K562 (cell line): ENCODE measurements around the gene PEX3. TPM values are rescaled to one million over a fixed set of nuclear protein-coding genes. Genes with fewer than 3 reads are reported as not detected.

Experiments
- ATAC-seq: fragments of 200-7000 bp; cut with Tn5 transposase; 3 replicates; pipeline ENCODE4 v1.9.1; 2020; ENCODE audit warnings: moderate library complexity
- BruUV-seq: library from RNA; stranded (reverse); fragments of 400-500 nt; replicated peaks from 2 replicates; lab custom pipeline; 2021; lab: Mats Ljungman, UMichigan
- CTCF ChIA-PET: fragments of 300-600 bp; formaldehyde crosslinking; extraction: SDS; loops from one replicate; lab custom pipeline; 2021; ENCODE audit warnings: low intra/inter-chr PET ratio; lab: Yijun Ruan, JAX
- POLR2A ChIA-PET: fragments of 300-600, 350-650 bp; sonication (Branson Sonifier 250); formaldehyde crosslinking; extraction: SDS; loops from one replicate; lab custom pipeline; 2021; ENCODE audit warnings: antibody characterized with exemption, inconsistent platforms; lab: Yijun Ruan, JAX
- DNase-seq, 4 experiments: peaks; one replicate each; pipeline versions ENCODE4 v3.0.0 to v3.0.0-alpha.2; 2011 to 2018; ENCODE audit warnings: low spot score in 3 of 4, mixed read lengths in 3 of 4; ENCODE audit errors: extremely low read depth in 1 of 4
- FAIRE-seq: peaks from 2 replicates; lab custom pipeline; 2011; peaks lifted over from hg19 to GRCh38; lab: Jason Lieb, UNC
- H2AFZ ChIP-seq: 2 replicates; pipeline ENCODE4 v1.6.0; 2011; ENCODE audit warnings: low read depth, low read length, control low read depth, inconsistent platforms
- H3K27ac ChIP-seq: fragments of 200-600 bp; 3 replicates; pipeline ENCODE4 v1.8.0; 2011; ENCODE audit warnings: low read depth, mild to moderate bottlenecking, control low read depth, inconsistent platforms, low read length, moderate library complexity, mixed read lengths; ENCODE audit errors: extremely low read depth
- H3K27me3 ChIP-seq, 2 experiments: fragments of 300-600 bp in 1 of 2; 2 replicates in 1 of 2; 3 replicates in 1 of 2; pipeline versions ENCODE4 v1.6.0 to v1.8.0; 2011; ENCODE audit warnings: inconsistent platforms in 2 of 2, low read length in 2 of 2, mild to moderate bottlenecking in 1 of 2, mixed read lengths in 1 of 2, moderate library complexity in 1 of 2; ENCODE audit not compliant: control insufficient read depth in 2 of 2, insufficient read depth in 2 of 2
- H3K36me3 ChIP-seq: fragments of 300-600 bp; 3 replicates; pipeline ENCODE4 v1.8.0; 2011; ENCODE audit warnings: mild to moderate bottlenecking, low read length, inconsistent platforms; ENCODE audit not compliant: control insufficient read depth, insufficient read depth
- H3K4me1 ChIP-seq, 2 experiments: fragments of 200-600 bp in 1 of 2; replicated peaks in 1 of 2; 2 replicates in 1 of 2; 3 replicates in 1 of 2; pipeline versions ENCODE4 v1.5.1 to v1.8.0; 2011; ENCODE audit warnings: inconsistent platforms in 2 of 2, low read length in 2 of 2, mild to moderate bottlenecking in 1 of 2, mixed read lengths in 1 of 2, moderate library complexity in 1 of 2; ENCODE audit not compliant: control insufficient read depth in 2 of 2, insufficient read depth in 2 of 2
- H3K4me2 ChIP-seq: 2 replicates; pipeline ENCODE4 v1.6.1; 2011; ENCODE audit warnings: low read length, control low read depth, inconsistent platforms, mixed read lengths; ENCODE audit not compliant: insufficient read depth
- H3K4me3 ChIP-seq: fragments of 200-600 bp; sonication (generic), shearing (Covaris generic); 2 replicates; pipeline ENCODE4 v1.5.1; 2016; ENCODE audit warnings: control low read depth, inconsistent platforms
- H3K79me2 ChIP-seq: fragments of 200-600 bp; 3 replicates; pipeline ENCODE4 v1.8.0; 2011; ENCODE audit warnings: low read length, inconsistent platforms; ENCODE audit not compliant: control insufficient read depth, insufficient read depth
- H3K9ac ChIP-seq, 2 experiments: 2 replicates each; pipeline versions ENCODE4 v1.6.0 to v1.6.1; 2011; ENCODE audit warnings: low read depth in 2 of 2, low read length in 2 of 2, control low read depth in 1 of 2, inconsistent platforms in 1 of 2, mild to moderate bottlenecking in 1 of 2, mixed read lengths in 1 of 2; ENCODE audit not compliant: insufficient read depth in 1 of 2
- H3K9me1 ChIP-seq: one replicate; pipeline ENCODE4 v1.6.0; 2011; ENCODE audit warnings: inconsistent platforms, mild to moderate bottlenecking, low read length, moderate library complexity; ENCODE audit not compliant: control insufficient read depth, insufficient read depth
- H3K9me3 ChIP-seq: replicated peaks from 2 replicates; pipeline ENCODE4 v1.5.1; 2011; ENCODE audit warnings: low read depth, low read length, inconsistent platforms; ENCODE audit not compliant: control insufficient read depth, insufficient read depth
- H4K20me1 ChIP-seq: replicated peaks from 2 replicates; pipeline ENCODE4 v1.6.1; 2011; ENCODE audit warnings: low read length, inconsistent platforms, mixed read lengths; ENCODE audit not compliant: control insufficient read depth, insufficient read depth
- CBX5 ChIP-seq: IDR thresholded peaks from 2 replicates; pipeline ENCODE4 v1.6.1; 2014; ENCODE audit warnings: low read depth, borderline replicate concordance
- E2F8 ChIP-seq: fragments of 450-650 bp; IDR thresholded peaks from 2 replicates; pipeline ENCODE4 v1.7.1; 2018; ENCODE audit warnings: mild to moderate bottlenecking, low read depth; ENCODE audit not compliant: partially characterized antibody
- FOXM1 ChIP-seq, 2 experiments: fragments of 450-650 bp in 1 of 2; sonication (generic) in 1 of 2; formaldehyde crosslinking in 1 of 2; IDR thresholded peaks; 2 replicates each; pipeline versions ENCODE4 v1.6.1 to v1.9.0; 2017 to 2022; ENCODE audit warnings: low read depth in 2 of 2, mild to moderate bottlenecking in 2 of 2, missing genetic modification reagents in 1 of 2, moderate library complexity in 1 of 2
- MCM5 ChIP-seq: fragments of 450-650 bp; IDR thresholded peaks from 2 replicates; pipeline ENCODE4 v1.6.1; 2016; ENCODE audit warnings: low read depth
- NBN ChIP-seq: fragments of 450-650 bp; IDR thresholded peaks from 2 replicates; pipeline ENCODE4 v1.6.1; 2016; ENCODE audit warnings: low read depth, mild to moderate bottlenecking
- PTRF ChIP-seq: fragments of 450-650 bp; IDR thresholded peaks from 2 replicates; pipeline ENCODE4 v1.6.1; 2016; ENCODE audit warnings: mild to moderate bottlenecking, missing genetic modification characterization, missing compliant biosample characterization
- RBM15 ChIP-seq: fragments of 200-400 bp; formaldehyde crosslinking; IDR thresholded peaks from 2 replicates; pipeline ENCODE4 v1.6.1; 2018; ENCODE audit warnings: mild to moderate bottlenecking, low read length, moderate library complexity; ENCODE audit not compliant: insufficient read depth
- TRIM24 ChIP-seq, 2 experiments: fragments of 450-650 bp; IDR thresholded peaks; 2 replicates each; pipeline ENCODE4 v1.6.1; 2016
- U2AF2 ChIP-seq: fragments of 200-400 bp; formaldehyde crosslinking; optimal IDR thresholded peaks from 2 replicates; pipeline ENCODE3; 2017; ENCODE audit warnings: low read depth, mild to moderate bottlenecking, low read length
- ZBTB11 ChIP-seq, 3 experiments: fragments of 200-800 bp in 1 of 3; fragments of 250-450 bp in 1 of 3; fragments of 450-650 bp in 1 of 3; sonication (Bioruptor Pico) in 1 of 3; sonication (Bioruptor generic) in 1 of 3; formaldehyde crosslinking in 1 of 3; IDR thresholded peaks; 2 replicates each; pipeline versions ENCODE4 v1.6.1 to v1.8.0; 2016 to 2022; ENCODE audit warnings: mild to moderate bottlenecking in 2 of 3, missing genetic modification characterization in 2 of 3, missing compliant biosample characterization in 1 of 3, moderate library complexity in 1 of 3
- WGBS: fragments of 100-300 bp; shearing (Covaris generic); methylation state at CpG from one replicate; pipeline ENCODE4 v1.1.6; 2016; ENCODE audit warnings: low coverage, mixed read lengths; ENCODE audit not compliant: insufficient coverage; ENCODE audit errors: missing lambda C conversion rate; 5-methylcytosine and 5-hydroxymethylcytosine counted together
- in situ Hi-C: fragments of 300-500 bp; cut with MboI; formaldehyde crosslinking; loops from 4 replicates; pipeline ENCODE4 v1.15.0; 2018; ENCODE audit warnings: inconsistent platforms, mixed read lengths
- intact Hi-C: fragments of 100-400 bp; cut with micrococcal nuclease; formaldehyde crosslinking; loops from 2 replicates; pipeline ENCODE4 v1.14.2; 2022
- polyA plus RNA-seq, 8 experiments: library from polyadenylated mRNA; depleted of rRNA in 4 of 8; stranded (reverse) in 5 of 8; unstranded in 3 of 8; fragments of >200 nt; fragmentation: Nextera tagmentation in 2 of 8; fragmentation: Illumina TruSeq in 1 of 8; extraction: Ambion mirVana in 2 of 8; extraction: Trizol in 1 of 8; gene quantifications; 2 replicates each; pipeline versions ENCODE4 v1.2.1 to v1.2.3, GENCODE V29; 2011 to 2014; ENCODE audit warnings: inconsistent platforms in 1 of 8, missing spikeins in 1 of 8
- total RNA-seq, 7 experiments: library from RNA; depleted of rRNA in 6 of 7; stranded (reverse); fragments of >200 nt in 6 of 7; fragmentation: Illumina TruSeq in 2 of 7; extraction: Trizol in 2 of 7; gene quantifications; 2 replicates each; pipeline versions ENCODE4 v1.2.1 to v1.2.3, GENCODE V29; 2011 to 2021; ENCODE audit warnings: low replicate concordance in 1 of 7
- TF ChIP-seq, protein P1 (sequence below): sonication (generic); formaldehyde crosslinking; IDR thresholded peaks from 2 replicates; pipeline ENCODE4 v1.8.1; 2023; ENCODE audit warnings: mild to moderate bottlenecking, missing genetic modification reagents

PEX3 gene
- total and polyA plus RNA-seq, 9 of the 15 experiments (the other 6 are each of a cell fraction or from before 2014, with no cell fraction given) = 17.3 to 69.6 (median 32.7) TPM

DNA sequence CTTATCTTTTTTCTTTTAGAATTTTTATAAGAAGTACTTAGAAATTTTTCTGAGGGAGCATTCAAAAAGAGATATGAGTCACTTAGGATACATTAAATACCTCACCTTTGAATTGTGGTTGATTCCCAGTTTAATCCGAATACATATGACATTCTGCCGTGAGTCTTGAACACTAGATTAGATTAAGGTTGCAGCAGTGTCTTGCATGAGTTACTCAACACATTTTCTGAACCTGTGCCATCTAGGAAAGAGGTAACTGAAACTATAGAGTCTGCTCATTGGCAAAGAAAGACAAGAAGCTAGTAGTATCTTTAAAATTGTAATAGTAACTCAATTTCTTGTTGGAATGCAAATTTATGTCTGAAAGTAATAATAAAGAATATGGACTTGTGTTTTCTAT, 14.9 kb downstream of the PEX3 start:
- POLR2A ChIA-PET = no interaction called here
- in situ Hi-C loops (no loop called here), intact Hi-C loops (no loop called here)
- Histone ChIP-seq H3K27me3 (no peaks in the 10 kb centered on the region), H3K4me1 (no peaks in the 10 kb centered on the region), H2AFZ (no peak overlapping the region), H3K9me1 (no peaks in the 10 kb centered on the region), H3K9me3 (no peaks in the 10 kb centered on the region), H3K4me3 (no peak overlapping the region), H3K36me3 (peaks cover 2% of the 10 kb centered on the region; the same call in 2 of the 3 replicates), H3K9ac (no peak overlapping the region), H3K79me2 (no peaks in the 10 kb centered on the region), H3K27ac (no peak overlapping the region), H4K20me1 (no peaks in the 10 kb centered on the region), H3K4me2 (no peak overlapping the region)
- WGBS = 60% methylated on average over 2 of the region's 2 CpGs
- ATAC-seq = no peak
- no TSS peak for BruUV-seq
- CTCF ChIA-PET = no interaction called here
- DNase-seq = no peak
- FAIRE-seq = no peak
- no peak for TF ChIP-seq TRIM24 (IDR thresholded peaks at IDR 0.05)
- TF ChIP-seq MCM5 = no peak
- no peak for TF ChIP-seq E2F8
- TF ChIP-seq ZBTB11 (CRISPR knock-in tag; IDR thresholded peaks at IDR 0.05) = no peak
- TF ChIP-seq, protein P1, sequence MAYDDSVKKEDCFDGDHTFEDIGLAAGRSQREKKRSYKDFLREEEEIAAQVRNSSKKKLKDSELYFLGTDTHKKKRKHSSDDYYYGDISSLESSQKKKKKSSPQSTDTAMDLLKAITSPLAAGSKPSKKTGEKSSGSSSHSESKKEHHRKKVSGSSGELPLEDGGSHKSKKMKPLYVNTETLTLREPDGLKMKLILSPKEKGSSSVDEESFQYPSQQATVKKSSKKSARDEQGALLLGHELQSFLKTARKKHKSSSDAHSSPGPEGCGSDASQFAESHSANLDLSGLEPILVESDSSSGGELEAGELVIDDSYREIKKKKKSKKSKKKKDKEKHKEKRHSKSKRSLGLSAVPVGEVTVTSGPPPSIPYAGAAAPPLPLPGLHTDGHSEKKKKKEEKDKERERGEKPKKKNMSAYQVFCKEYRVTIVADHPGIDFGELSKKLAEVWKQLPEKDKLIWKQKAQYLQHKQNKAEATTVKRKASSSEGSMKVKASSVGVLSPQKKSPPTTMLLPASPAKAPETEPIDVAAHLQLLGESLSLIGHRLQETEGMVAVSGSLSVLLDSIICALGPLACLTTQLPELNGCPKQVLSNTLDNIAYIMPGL (CRISPR knock-in tag) = no peak
- TF ChIP-seq PTRF (tag) = no peak
- TF ChIP-seq NBN = no peak
- no peak for TF ChIP-seq U2AF2
- no peak for TF ChIP-seq FOXM1 (IDR thresholded peaks at IDR 0.05; ENCODE audit: low read depth)
- no peak for TF ChIP-seq FOXM1 (CRISPR knock-in tag; IDR thresholded peaks at IDR 0.05; ENCODE audit: low read depth)
- no peak for TF ChIP-seq RBM15
- no peak for TF ChIP-seq CBX5
